ENCODE measurements around the gene FGFBP2.
A peak's percentile ranks its signal among the peaks of the same experiment; 100 is the strongest.

Gene FGFBP2

GRCh38 chr4:15992167-15992485 is 29.2 kb upstream of the FGFBP2 start:
- H3K9me3 ChIP-seq, result no peaks in the 10 kb centered on the region
- no peak for TF ChIP-seq CTCF (IDR thresholded peaks at IDR 0.05)
- H3K4me3 ChIP-seq (ENCODE audit: low read depth in 1 of 2, low read length in 1 of 2), result no peak overlapping the region
- H3K36me3 ChIP-seq, result no peaks in the 10 kb centered on the region
- H3K27me3 ChIP-seq, result no peaks in the 10 kb centered on the region
- H3K4me1 ChIP-seq (ENCODE audit: control insufficient read depth in 1 of 2, insufficient read depth in 1 of 2, low read depth in 1 of 2, low read length in 1 of 2), result peaks cover 4 to 10% of the 10 kb centered on the region in 2 experiments
- peak overlapping the region; percentile 21 for H3K27ac ChIP-seq

- TF ChIP-seq CTCF (IDR thresholded peaks at IDR 0.05), result no peak
- H3K27ac ChIP-seq, result no peak overlapping the region
- no peaks in the 10 kb centered on the region for H3K27me3 ChIP-seq
- peaks cover 4 to 10% of the 10 kb centered on the region in 2 experiments for H3K4me1 ChIP-seq (ENCODE audit: control insufficient read depth in 1 of 2, insufficient read depth in 1 of 2, low read depth in 1 of 2, low read length in 1 of 2)
- no peaks in the 10 kb centered on the region for H3K36me3 ChIP-seq
- H3K9me3 ChIP-seq, result no peaks in the 10 kb centered on the region
- no peak overlapping the region for H3K4me3 ChIP-seq (ENCODE audit: low read depth in 1 of 2, low read length in 1 of 2)
These were observed 27.8 kb upstream of the FGFBP2 start for GRCh38 chr4:15990570-15991285.

GRCh38 chr4:15989424-15989823 is 26.4 kb upstream of the FGFBP2 start:
- H3K4me3 ChIP-seq (ENCODE audit: low read depth in 1 of 2, low read length in 1 of 2), result no peak overlapping the region
- H3K27ac ChIP-seq, result no peak overlapping the region
- H3K27me3 ChIP-seq, result no peaks in the 10 kb centered on the region
- H3K9me3 ChIP-seq, result no peaks in the 10 kb centered on the region
- TF ChIP-seq CTCF (IDR thresholded peaks at IDR 0.05), result no peak
- H3K4me1 ChIP-seq (ENCODE audit: control insufficient read depth in 1 of 2, insufficient read depth in 1 of 2, low read depth in 1 of 2, low read length in 1 of 2), result peaks cover 4 to 10% of the 10 kb centered on the region in 2 experiments
- H3K36me3 ChIP-seq, result no peaks in the 10 kb centered on the region

- Histone ChIP-seq H3K4me3 (ENCODE audit: low read depth in 1 of 2, low read length in 1 of 2) (no peak overlapping the region), H3K27me3 (no peaks in the 10 kb centered on the region), H3K27ac (no peak overlapping the region), H3K9me3 (no peaks in the 10 kb centered on the region), H3K4me1 (ENCODE audit: control insufficient read depth in 1 of 2, insufficient read depth in 1 of 2, low read depth in 1 of 2, low read length in 1 of 2) (peaks cover 4 to 10% of the 10 kb centered on the region in 2 experiments), H3K36me3 (no peaks in the 10 kb centered on the region)
- no peak for TF ChIP-seq CTCF (IDR thresholded peaks at IDR 0.05)
These were observed 25.2 kb upstream of the FGFBP2 start for GRCh38 chr4:15988222-15988621.

- Histone ChIP-seq H3K27me3 (no peaks in the 10 kb centered on the region), H3K27ac (no peak overlapping the region), H3K4me1 (ENCODE audit: control insufficient read depth in 1 of 2, insufficient read depth in 1 of 2, low read depth in 1 of 2, low read length in 1 of 2) (peaks cover 2 to 6% of the 10 kb centered on the region in 2 experiments), H3K36me3 (no peaks in the 10 kb centered on the region), H3K9me3 (no peaks in the 10 kb centered on the region), H3K4me3 (ENCODE audit: low read depth in 1 of 2, low read length in 1 of 2) (no peak overlapping the region)
- TF ChIP-seq CTCF (IDR thresholded peaks at IDR 0.05), result no peak
These were observed 23.9 kb upstream of the FGFBP2 start for GRCh38 chr4:15986907-15987306.

All from neutrophil (primary cell).